Peyer's patch (tissue), 4 donors: ENCODE data around the gene MAML3. TPM values are rescaled to one million over a fixed set of nuclear protein-coding genes. Genes with fewer than 3 reads are reported as not detected.

Experiments
- DNase-seq, 3 donors: peaks; one replicate each; pipeline ENCODE4 v3.0.0-alpha.2; 2017 to 2019
- H3K27ac ChIP-seq, 4 donors: fragments of 200-600 bp; sonication (generic); one replicate each; pipeline ENCODE4 v1.5.1; 2016 to 2019
- H3K27me3 ChIP-seq, 2 donors: fragments of 200-600 bp; sonication (generic); one replicate each; pipeline ENCODE4 v1.5.1; 2019
- H3K36me3 ChIP-seq, 3 donors: fragments of 200-600 bp; sonication (generic); one replicate each; pipeline ENCODE4 v1.5.1; 2016 to 2019
- H3K4me1 ChIP-seq, 4 donors: fragments of 200-600 bp; sonication (generic); one replicate each; pipeline ENCODE4 v1.5.1; 2016 to 2019
- H3K4me3 ChIP-seq, 4 donors: fragments of 200-600 bp; sonication (generic); 1 replicate in 3 of 4; 2 replicates in 1 of 4; pipeline ENCODE4 v1.5.1; 2016 to 2019; ENCODE audit warnings: mild to moderate bottlenecking in 1 of 4
- H3K9me3 ChIP-seq, 4 donors: fragments of 200-600 bp; sonication (generic); one replicate each; pipeline ENCODE4 v1.5.1; 2016 to 2019; ENCODE audit warnings: mild to moderate bottlenecking in 1 of 4
- POLR2A ChIP-seq, 2 donors: fragments of 450-650 bp; IDR thresholded peaks; one replicate each; pipeline ENCODE4 v1.5.1; 2017; ENCODE audit warnings: antibody characterized with exemption in 2 of 2, mild to moderate bottlenecking in 2 of 2, moderate library complexity in 2 of 2
- total RNA-seq, 4 donors: library from RNA; depleted of rRNA; stranded (reverse); fragments of >200 nt; gene quantifications; one replicate each; pipeline ENCODE4 v1.1.0, GENCODE V29; 2016
- TF ChIP-seq, protein P1 (sequence below), 6 experiments: fragments of 450-650 bp in 4 of 6; fragments of 200-600 bp in 2 of 6; sonication (generic) in 1 of 6; IDR thresholded peaks; one replicate each; pipeline ENCODE4 v1.5.1; 2017 to 2019; ENCODE audit warnings: antibody characterized with exemption in 6 of 6, mild to moderate bottlenecking in 3 of 6, moderate library complexity in 1 of 6

MAML3 gene
- total RNA-seq, 4 donors from 2014 or later: 6.5 to 44.6 (median 22.1) TPM

DNA sequence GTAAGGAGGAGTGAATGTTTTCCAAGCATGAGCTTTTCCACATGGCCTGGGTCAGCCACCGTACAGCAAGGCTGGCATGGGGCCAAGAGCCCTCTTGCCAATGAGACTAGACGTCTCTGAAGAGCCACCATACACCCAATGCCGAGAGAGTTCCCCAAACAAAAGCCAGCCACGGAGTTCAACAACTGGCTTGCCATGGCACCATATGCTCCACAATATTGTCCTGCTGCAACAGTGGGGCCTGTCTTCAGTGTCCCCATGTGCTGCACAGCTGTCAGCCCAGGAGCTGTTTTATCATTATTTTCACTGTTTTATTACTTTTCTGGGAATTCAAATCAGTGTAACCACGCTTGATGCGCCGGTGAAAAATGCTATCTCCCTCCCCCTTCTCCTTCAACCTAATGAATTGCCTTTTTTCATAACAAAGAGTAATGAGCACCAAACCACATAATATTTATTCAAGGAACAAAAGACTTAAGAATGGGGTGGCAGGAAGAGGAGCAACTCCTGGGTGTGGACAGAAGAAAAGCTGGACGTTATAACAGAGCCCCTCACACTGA is 18.4 kb downstream of the MAML3 start:
- H3K36me3 ChIP-seq: no peaks in the 10 kb centered on the region
- H3K27ac ChIP-seq: no peak overlapping the region
- H3K9me3 ChIP-seq: no peaks in the 10 kb centered on the region
- no peaks in the 10 kb centered on the region for H3K27me3 ChIP-seq
- no peak overlapping the region for H3K4me3 ChIP-seq
- TF ChIP-seq POLR2A (IDR thresholded peaks at IDR 0.05): no peak
- TF ChIP-seq, protein P1, sequence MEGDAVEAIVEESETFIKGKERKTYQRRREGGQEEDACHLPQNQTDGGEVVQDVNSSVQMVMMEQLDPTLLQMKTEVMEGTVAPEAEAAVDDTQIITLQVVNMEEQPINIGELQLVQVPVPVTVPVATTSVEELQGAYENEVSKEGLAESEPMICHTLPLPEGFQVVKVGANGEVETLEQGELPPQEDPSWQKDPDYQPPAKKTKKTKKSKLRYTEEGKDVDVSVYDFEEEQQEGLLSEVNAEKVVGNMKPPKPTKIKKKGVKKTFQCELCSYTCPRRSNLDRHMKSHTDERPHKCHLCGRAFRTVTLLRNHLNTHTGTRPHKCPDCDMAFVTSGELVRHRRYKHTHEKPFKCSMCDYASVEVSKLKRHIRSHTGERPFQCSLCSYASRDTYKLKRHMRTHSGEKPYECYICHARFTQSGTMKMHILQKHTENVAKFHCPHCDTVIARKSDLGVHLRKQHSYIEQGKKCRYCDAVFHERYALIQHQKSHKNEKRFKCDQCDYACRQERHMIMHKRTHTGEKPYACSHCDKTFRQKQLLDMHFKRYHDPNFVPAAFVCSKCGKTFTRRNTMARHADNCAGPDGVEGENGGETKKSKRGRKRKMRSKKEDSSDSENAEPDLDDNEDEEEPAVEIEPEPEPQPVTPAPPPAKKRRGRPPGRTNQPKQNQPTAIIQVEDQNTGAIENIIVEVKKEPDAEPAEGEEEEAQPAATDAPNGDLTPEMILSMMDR (IDR thresholded peaks at IDR 0.05): no peak
- H3K4me1 ChIP-seq: peaks cover 0 to 6% (median 0%) of the 10 kb centered on the region in 4 donors
- DNase-seq: no peak

DNA sequence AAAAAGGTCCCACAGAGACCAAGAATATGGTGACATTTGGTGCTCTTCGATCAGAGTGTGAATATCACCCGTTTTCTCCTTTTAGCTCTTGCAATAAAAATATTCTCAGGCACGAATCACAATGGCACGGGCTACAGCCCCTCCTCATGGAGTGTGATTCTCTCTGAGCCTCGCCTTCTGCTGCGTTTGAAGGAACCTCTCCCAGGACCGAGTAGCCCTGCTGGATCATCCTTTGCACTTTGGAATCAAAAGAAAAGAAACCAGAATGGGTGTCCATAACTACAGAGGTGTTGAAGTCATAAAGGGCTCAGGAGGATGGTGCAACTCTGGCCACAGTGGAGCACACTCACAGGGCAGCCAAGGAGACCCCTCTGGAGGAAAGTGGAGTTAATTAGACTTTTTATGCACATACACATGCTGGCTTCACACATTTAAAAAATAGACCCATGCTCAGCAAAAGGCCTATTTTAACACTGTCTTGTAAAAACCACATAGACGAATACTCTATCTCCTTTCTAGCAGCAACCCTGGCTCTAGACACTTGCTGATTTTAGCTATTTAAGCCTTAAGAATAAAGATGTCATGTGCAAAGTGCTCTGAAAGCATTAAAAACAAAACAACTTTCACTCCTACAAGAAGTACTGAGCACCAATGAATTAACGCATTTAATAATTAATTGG is 19.1 kb downstream of the MAML3 start:
- Histone ChIP-seq H3K4me1 (peaks cover 0 to 6% (median 0%) of the 10 kb centered on the region in 4 donors), H3K27ac (no peak overlapping the region), H3K36me3 (no peaks in the 10 kb centered on the region), H3K4me3 (no peak overlapping the region), H3K9me3 (no peaks in the 10 kb centered on the region), H3K27me3 (no peaks in the 10 kb centered on the region)
- TF ChIP-seq POLR2A (IDR thresholded peaks at IDR 0.05): no peak
- TF ChIP-seq, protein P1 (IDR thresholded peaks at IDR 0.05): no peak
- DNase-seq: no peak

DNA sequence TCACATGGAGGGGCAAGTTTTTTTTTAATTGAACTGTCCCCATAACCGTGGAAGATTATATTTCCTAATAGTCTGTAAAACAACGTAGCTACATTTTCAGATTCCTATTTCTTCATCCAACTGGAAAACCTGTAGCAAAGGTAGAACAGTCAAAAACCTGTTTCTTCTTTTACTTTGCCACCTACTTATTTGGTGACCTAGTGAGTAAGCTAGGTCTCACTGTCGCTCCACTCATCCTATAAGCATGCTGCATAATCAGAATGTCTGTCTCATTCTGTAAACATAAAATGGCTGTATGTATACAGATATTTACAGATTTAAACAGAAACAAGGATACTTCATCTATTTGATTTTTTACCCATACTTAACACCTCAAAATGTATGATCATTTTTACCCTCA is 20.4 kb downstream of the MAML3 start:
- no peaks in the 10 kb centered on the region for H3K9me3 ChIP-seq
- H3K27ac ChIP-seq: no peak overlapping the region
- no peak for TF ChIP-seq POLR2A (IDR thresholded peaks at IDR 0.05)
- TF ChIP-seq, protein P1 (IDR thresholded peaks at IDR 0.05): no peak
- DNase-seq: no peak
- peaks cover 0 to 6% (median 0%) of the 10 kb centered on the region in 4 donors for H3K4me1 ChIP-seq
- H3K36me3 ChIP-seq: no peaks in the 10 kb centered on the region
- H3K27me3 ChIP-seq: no peaks in the 10 kb centered on the region
- no peak overlapping the region for H3K4me3 ChIP-seq

DNA sequence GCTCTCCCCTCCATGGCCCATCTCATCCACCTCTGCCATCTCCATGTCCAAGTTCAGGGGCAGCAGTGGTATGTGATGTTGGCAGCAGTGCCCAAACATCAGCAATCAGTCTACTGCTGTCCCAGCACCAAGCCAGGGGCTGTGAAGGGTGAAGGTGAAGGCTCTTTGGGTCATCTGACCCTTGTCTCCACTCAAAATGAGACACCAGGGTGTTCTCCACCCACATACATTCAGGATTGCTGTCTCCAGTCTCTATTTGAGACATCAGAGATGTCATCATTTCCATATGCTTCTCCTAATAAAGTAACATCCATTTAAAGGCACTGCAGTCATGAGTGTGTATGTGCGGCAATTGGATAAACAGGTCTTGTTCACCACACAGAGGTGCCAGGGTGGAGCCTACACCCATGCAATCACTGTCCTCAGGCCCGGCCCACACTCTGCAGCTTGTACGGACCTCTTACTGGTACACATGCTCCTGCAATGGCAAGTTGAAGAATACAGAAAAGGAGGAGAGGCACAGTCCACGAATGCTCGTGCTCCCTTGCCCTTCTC is 22.2 kb downstream of the MAML3 start:
- no peaks in the 10 kb centered on the region for H3K4me1 ChIP-seq
- TF ChIP-seq, protein P1 (IDR thresholded peaks at IDR 0.05): no peak
- no peak for TF ChIP-seq POLR2A (IDR thresholded peaks at IDR 0.05)
- no peak for DNase-seq

DNA sequence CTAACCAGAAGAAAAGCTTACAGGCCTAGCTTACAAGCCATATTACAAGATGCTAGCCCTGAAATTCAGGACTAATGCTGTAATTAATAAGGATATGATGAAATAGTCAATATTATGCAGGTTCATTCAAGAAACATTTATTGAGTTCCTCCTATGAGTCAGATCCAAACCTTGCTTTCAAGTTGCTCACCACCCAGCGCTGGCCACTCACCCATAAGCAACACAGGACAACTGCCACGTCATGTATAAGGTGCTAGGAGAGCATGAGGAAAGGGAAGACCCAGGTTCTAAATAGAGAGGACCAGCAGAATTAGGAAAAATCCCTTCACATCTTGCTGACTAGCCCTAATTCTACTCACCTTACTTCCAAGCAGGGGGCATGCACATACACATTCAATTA is 23.3 kb downstream of the MAML3 start:
- Histone ChIP-seq H3K27ac (no peak overlapping the region), H3K27me3 (no peaks in the 10 kb centered on the region), H3K4me3 (no peak overlapping the region), H3K9me3 (no peaks in the 10 kb centered on the region), H3K4me1 (no peaks in the 10 kb centered on the region), H3K36me3 (no peaks in the 10 kb centered on the region)
- no peak for DNase-seq
- no peak for TF ChIP-seq POLR2A (IDR thresholded peaks at IDR 0.05)
- TF ChIP-seq, protein P1 (IDR thresholded peaks at IDR 0.05): no peak

More for the DNA sequence above, 22.2 kb downstream of the MAML3 start:
- Histone ChIP-seq H3K4me3 (no peak overlapping the region), H3K9me3 (no peaks in the 10 kb centered on the region), H3K27ac (no peak overlapping the region), H3K27me3 (no peaks in the 10 kb centered on the region), H3K36me3 (no peaks in the 10 kb centered on the region)
